ENCODE results near the gene VWA5B1.

The VWA5B1 gene

DNA sequence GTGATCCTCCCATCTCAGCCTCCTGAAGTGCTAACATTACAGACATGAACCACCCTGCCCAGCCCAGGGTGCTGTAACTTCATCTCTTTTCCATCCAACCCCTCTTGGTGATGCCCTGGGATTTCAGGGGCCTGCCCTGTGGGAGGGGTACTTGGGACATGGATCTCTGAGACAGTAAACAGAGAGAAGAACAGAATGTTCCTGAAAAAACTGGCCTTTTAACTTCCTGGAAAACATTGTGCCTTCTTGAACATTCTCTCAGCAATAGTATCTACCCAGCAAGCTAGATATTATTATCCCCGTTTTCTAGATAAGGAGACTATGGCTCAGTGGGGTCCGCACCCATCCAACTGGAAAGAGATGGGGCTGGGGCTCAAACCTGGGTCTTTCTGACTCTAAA lies 57.0 kb downstream of the VWA5B1 start:
- TF ChIP-seq EZH2phosphoT487 (IDR thresholded peaks at IDR 0.05; ENCODE audit: low read length) (no peak), EZH2 (optimal IDR thresholded peaks at IDR 0.05; ENCODE audit: low read depth, low read length) (no peak)
- TF ChIP-seq, protein P1, sequence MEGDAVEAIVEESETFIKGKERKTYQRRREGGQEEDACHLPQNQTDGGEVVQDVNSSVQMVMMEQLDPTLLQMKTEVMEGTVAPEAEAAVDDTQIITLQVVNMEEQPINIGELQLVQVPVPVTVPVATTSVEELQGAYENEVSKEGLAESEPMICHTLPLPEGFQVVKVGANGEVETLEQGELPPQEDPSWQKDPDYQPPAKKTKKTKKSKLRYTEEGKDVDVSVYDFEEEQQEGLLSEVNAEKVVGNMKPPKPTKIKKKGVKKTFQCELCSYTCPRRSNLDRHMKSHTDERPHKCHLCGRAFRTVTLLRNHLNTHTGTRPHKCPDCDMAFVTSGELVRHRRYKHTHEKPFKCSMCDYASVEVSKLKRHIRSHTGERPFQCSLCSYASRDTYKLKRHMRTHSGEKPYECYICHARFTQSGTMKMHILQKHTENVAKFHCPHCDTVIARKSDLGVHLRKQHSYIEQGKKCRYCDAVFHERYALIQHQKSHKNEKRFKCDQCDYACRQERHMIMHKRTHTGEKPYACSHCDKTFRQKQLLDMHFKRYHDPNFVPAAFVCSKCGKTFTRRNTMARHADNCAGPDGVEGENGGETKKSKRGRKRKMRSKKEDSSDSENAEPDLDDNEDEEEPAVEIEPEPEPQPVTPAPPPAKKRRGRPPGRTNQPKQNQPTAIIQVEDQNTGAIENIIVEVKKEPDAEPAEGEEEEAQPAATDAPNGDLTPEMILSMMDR (IDR thresholded peaks at IDR 0.05; ENCODE audit: low read length), result no peak
- no peaks in the 10 kb centered on the region for H3K79me2 ChIP-seq (ENCODE audit: low read length)

DNA sequence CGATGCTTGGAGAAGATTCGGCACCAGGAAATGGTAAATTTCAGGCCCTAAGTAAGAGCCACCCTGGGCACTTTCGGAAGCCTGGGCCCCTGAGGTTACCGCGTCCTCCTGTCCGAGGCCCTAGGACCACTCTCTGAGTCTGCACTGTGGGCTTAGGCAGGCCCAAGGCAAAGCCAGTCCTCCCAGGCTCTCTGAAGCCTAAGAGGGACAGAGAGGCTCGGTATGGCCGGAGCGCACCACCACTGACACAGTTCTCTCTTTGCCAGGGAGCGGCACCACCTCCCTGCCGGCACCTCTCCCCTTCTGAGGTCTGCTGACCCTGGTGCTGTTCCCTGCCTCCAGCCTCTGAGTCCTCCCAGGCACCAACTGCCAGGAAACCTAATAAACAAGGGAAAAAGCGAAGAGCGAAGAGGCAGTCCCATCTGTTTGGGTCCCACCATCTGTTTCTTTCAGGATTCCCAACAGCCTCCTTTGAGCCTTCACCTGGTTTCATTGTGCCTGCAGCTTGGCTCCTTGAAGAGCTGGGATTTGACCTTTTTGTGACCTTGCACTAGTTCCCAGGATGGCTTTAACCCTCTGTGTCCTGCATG lies 57.7 kb downstream of the VWA5B1 start:
- no peaks in the 10 kb centered on the region for H3K36me3 ChIP-seq (replicated peaks; ENCODE audit: insufficient read depth, low read length)
- no peaks in the 10 kb centered on the region for H4K20me1 ChIP-seq (ENCODE audit: insufficient read depth, low read length)
- peaks cover 90% of the 10 kb centered on the region for H3K27me3 ChIP-seq (replicated peaks; ENCODE audit: insufficient read depth, low read length)
- H3K79me2 ChIP-seq (ENCODE audit: low read length), result no peaks in the 10 kb centered on the region
- no peak for TF ChIP-seq EZH2 (optimal IDR thresholded peaks at IDR 0.05; ENCODE audit: low read depth, low read length)
- no peak for TF ChIP-seq EZH2phosphoT487 (IDR thresholded peaks at IDR 0.05; ENCODE audit: low read length)
- TF ChIP-seq, protein P1 (IDR thresholded peaks at IDR 0.05; ENCODE audit: low read length), result no peak
- H3K4me2 ChIP-seq (ENCODE audit: low read depth, low read length), result no peak overlapping the region
- no peaks in the 10 kb centered on the region for H3K9me2 ChIP-seq (replicated peaks; ENCODE audit: insufficient read depth, low read length)
- no peak overlapping the region for H3K4me3 ChIP-seq (ENCODE audit: low read length)
- DNase-seq, result no peak
- H3K27ac ChIP-seq (ENCODE audit: low read length), result no peak overlapping the region
- H3K9ac ChIP-seq (ENCODE audit: low read length), result no peak overlapping the region
- no peak overlapping the region for H2AFZ ChIP-seq (ENCODE audit: low read length)
- H3F3A ChIP-seq (ENCODE audit: insufficient read depth, low read length), result no peaks in the 10 kb centered on the region
- H3K4me1 ChIP-seq (ENCODE audit: low read length), result no peaks in the 10 kb centered on the region
- H3K9me3 ChIP-seq (replicated peaks; ENCODE audit: insufficient read depth, low read length), result no peaks in the 10 kb centered on the region

More for the DNA sequence above, 57.0 kb downstream of the VWA5B1 start:
- Histone ChIP-seq H3K9ac (ENCODE audit: low read length) (no peak overlapping the region), H3K4me2 (ENCODE audit: low read depth, low read length) (no peak overlapping the region), H3K9me2 (replicated peaks; ENCODE audit: insufficient read depth, low read length) (no peaks in the 10 kb centered on the region), H3K27me3 (replicated peaks; ENCODE audit: insufficient read depth, low read length) (peaks cover 86% of the 10 kb centered on the region), H3K4me1 (ENCODE audit: low read length) (no peaks in the 10 kb centered on the region), H4K20me1 (ENCODE audit: insufficient read depth, low read length) (no peaks in the 10 kb centered on the region), H3K36me3 (replicated peaks; ENCODE audit: insufficient read depth, low read length) (no peaks in the 10 kb centered on the region), H3F3A (ENCODE audit: insufficient read depth, low read length) (no peaks in the 10 kb centered on the region), H3K4me3 (ENCODE audit: low read length) (no peak overlapping the region), H2AFZ (ENCODE audit: low read length) (no peak overlapping the region), H3K27ac (ENCODE audit: low read length) (no peak overlapping the region), H3K9me3 (replicated peaks; ENCODE audit: insufficient read depth, low read length) (no peaks in the 10 kb centered on the region)
- no peak for DNase-seq

DNA sequence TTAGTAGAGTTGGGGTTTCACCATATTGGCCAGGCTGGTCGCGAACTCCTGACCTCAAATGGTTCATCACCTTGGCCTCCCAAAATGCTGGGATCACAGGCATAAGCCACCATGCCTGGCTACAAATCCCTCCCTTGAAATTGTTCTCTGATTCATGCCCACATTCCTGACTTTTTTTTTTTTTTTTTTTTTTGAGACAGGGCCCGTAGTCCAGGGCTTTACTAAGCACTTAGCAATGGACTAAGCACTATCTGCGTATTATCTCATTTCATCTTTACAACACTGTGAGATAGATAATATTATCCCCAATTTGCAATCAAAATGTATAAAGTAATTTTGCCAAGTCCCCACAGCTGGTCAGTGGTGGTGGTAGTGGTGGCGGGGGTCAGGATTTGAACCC lies 58.9 kb downstream of the VWA5B1 start:
- no peaks in the 10 kb centered on the region for H4K20me1 ChIP-seq (ENCODE audit: insufficient read depth, low read length)
- no peak overlapping the region for H2AFZ ChIP-seq (ENCODE audit: low read length)
- no peaks in the 10 kb centered on the region for H3K79me2 ChIP-seq (ENCODE audit: low read length)
- peaks cover 94% of the 10 kb centered on the region for H3K27me3 ChIP-seq (replicated peaks; ENCODE audit: insufficient read depth, low read length)
- no peaks in the 10 kb centered on the region for H3F3A ChIP-seq (ENCODE audit: insufficient read depth, low read length)
- no peak overlapping the region for H3K4me3 ChIP-seq (ENCODE audit: low read length)
- no peaks in the 10 kb centered on the region for H3K9me3 ChIP-seq (replicated peaks; ENCODE audit: insufficient read depth, low read length)
- H3K27ac ChIP-seq (ENCODE audit: low read length), result no peak overlapping the region
- H3K4me1 ChIP-seq (ENCODE audit: low read length), result no peaks in the 10 kb centered on the region
- no peaks in the 10 kb centered on the region for H3K36me3 ChIP-seq (replicated peaks; ENCODE audit: insufficient read depth, low read length)
- no peak overlapping the region for H3K4me2 ChIP-seq (ENCODE audit: low read depth, low read length)
- TF ChIP-seq, protein P1 (IDR thresholded peaks at IDR 0.05; ENCODE audit: low read length), result no peak
- TF ChIP-seq EZH2 (optimal IDR thresholded peaks at IDR 0.05; ENCODE audit: low read depth, low read length), result no peak
- no peak for TF ChIP-seq EZH2phosphoT487 (IDR thresholded peaks at IDR 0.05; ENCODE audit: low read length)
- no peaks in the 10 kb centered on the region for H3K9me2 ChIP-seq (replicated peaks; ENCODE audit: insufficient read depth, low read length)
- H3K9ac ChIP-seq (ENCODE audit: low read length), result no peak overlapping the region
- DNase-seq, result no peak
